OCI-LY3 (cell line): ENCODE measurements around the gene CDCA7.

ENCODE experiments used
- H2AFZ ChIP-seq: fragments of 200-600, 300-600 bp; shearing (Covaris generic); 2 replicates; pipeline ENCODE4 v1.6.0; 2014; ENCODE audit warnings: antibody characterized with exemption, low read depth, low read length
- H3K27ac ChIP-seq: fragments of 200-600, 300-600 bp; sonication (generic); 2 replicates; pipeline ENCODE4 v1.5.1; 2014; ENCODE audit warnings: mild to moderate bottlenecking, low read length, moderate library complexity, mixed read lengths
- H3K27me3 ChIP-seq: fragments of 200-600, 300-600 bp; sonication (generic); 2 replicates; pipeline ENCODE4 v1.6.1; 2014; ENCODE audit warnings: low read depth, low read length, mixed read lengths
- H3K36me3 ChIP-seq: fragments of 200-600, 300-600 bp; sonication (generic); replicated peaks from 2 replicates; pipeline ENCODE3; 2014; ENCODE audit warnings: low read depth, low read length, mixed read lengths
- H3K4me1 ChIP-seq: fragments of 300-600, 200-600 bp; sonication (generic); 2 replicates; pipeline ENCODE4 v1.6.1; 2014; ENCODE audit warnings: low read length, mixed read lengths
- H3K4me2 ChIP-seq: fragments of 200-600, 300-600 bp; sonication (generic); 2 replicates; pipeline ENCODE4 v1.6.1; 2014; ENCODE audit warnings: low read length, mixed read lengths
- H3K4me3 ChIP-seq: fragments of 300-600, 200-600 bp; sonication (generic); 2 replicates; pipeline ENCODE4 v1.5.1; 2014; ENCODE audit warnings: antibody characterized with exemption, mild to moderate bottlenecking, low read length, moderate library complexity
- H3K79me2 ChIP-seq: fragments of 300-600, 200-600 bp; shearing (Covaris generic); 2 replicates; pipeline ENCODE4 v1.6.1; 2014; ENCODE audit warnings: mild to moderate bottlenecking, low read length, mixed read lengths
- H3K9ac ChIP-seq: fragments of 300-600, 200-600 bp; shearing (Covaris generic); 2 replicates; pipeline ENCODE4 v1.6.0; 2014; ENCODE audit warnings: mild to moderate bottlenecking, low read length, moderate library complexity
- H3K9me3 ChIP-seq: fragments of 200-600, 300-600 bp; shearing (Covaris generic); 2 replicates; pipeline ENCODE4 v1.6.1; 2014; ENCODE audit warnings: low read length, mixed read lengths; ENCODE audit not compliant: insufficient read depth
- H4K20me1 ChIP-seq: fragments of 200-600, 300-600 bp; sonication (generic); 2 replicates; pipeline ENCODE4 v1.6.1; 2016; ENCODE audit warnings: low read length, mixed read lengths; ENCODE audit not compliant: insufficient read depth
- EZH2phosphoT487 ChIP-seq: fragments of 200-600 bp; shearing (Covaris generic); IDR thresholded peaks from 2 replicates; pipeline ENCODE4 v1.6.1; 2018; ENCODE audit warnings: antibody characterized with exemption, mixed run types, low read depth
- TF ChIP-seq, protein P1 (sequence below): fragments of 200-600, 300-600 bp; sonication (generic); IDR thresholded peaks from 2 replicates; pipeline ENCODE4 v1.5.1; 2014; ENCODE audit warnings: antibody characterized with exemption, low read length, low read depth

CDCA7 gene

GRCh38 chr2:173392731-173393130, 38.1 kb downstream of the CDCA7 start:
- H4K20me1 ChIP-seq: no peaks in the 10 kb centered on the region
- H3K9me3 ChIP-seq: no peaks in the 10 kb centered on the region
- no peak overlapping the region for H3K4me2 ChIP-seq
- H3K4me1 ChIP-seq: no peaks in the 10 kb centered on the region
- H3K4me3 ChIP-seq: no peak overlapping the region
- no peak overlapping the region for H2AFZ ChIP-seq
- no peaks in the 10 kb centered on the region for H3K36me3 ChIP-seq
- TF ChIP-seq, protein P1, sequence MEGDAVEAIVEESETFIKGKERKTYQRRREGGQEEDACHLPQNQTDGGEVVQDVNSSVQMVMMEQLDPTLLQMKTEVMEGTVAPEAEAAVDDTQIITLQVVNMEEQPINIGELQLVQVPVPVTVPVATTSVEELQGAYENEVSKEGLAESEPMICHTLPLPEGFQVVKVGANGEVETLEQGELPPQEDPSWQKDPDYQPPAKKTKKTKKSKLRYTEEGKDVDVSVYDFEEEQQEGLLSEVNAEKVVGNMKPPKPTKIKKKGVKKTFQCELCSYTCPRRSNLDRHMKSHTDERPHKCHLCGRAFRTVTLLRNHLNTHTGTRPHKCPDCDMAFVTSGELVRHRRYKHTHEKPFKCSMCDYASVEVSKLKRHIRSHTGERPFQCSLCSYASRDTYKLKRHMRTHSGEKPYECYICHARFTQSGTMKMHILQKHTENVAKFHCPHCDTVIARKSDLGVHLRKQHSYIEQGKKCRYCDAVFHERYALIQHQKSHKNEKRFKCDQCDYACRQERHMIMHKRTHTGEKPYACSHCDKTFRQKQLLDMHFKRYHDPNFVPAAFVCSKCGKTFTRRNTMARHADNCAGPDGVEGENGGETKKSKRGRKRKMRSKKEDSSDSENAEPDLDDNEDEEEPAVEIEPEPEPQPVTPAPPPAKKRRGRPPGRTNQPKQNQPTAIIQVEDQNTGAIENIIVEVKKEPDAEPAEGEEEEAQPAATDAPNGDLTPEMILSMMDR: no peak
- TF ChIP-seq EZH2phosphoT487: no peak
- no peak overlapping the region for H3K27ac ChIP-seq
- H3K27me3 ChIP-seq: no peaks in the 10 kb centered on the region
- no peak overlapping the region for H3K9ac ChIP-seq
- no peaks in the 10 kb centered on the region for H3K79me2 ChIP-seq

GRCh38 chr2:173393186-173393585, 38.5 kb downstream of the CDCA7 start:
- H3K79me2 ChIP-seq: no peaks in the 10 kb centered on the region
- H3K27me3 ChIP-seq: no peaks in the 10 kb centered on the region
- H2AFZ ChIP-seq: no peak overlapping the region
- H3K9me3 ChIP-seq: no peaks in the 10 kb centered on the region
- H3K36me3 ChIP-seq: no peaks in the 10 kb centered on the region
- H4K20me1 ChIP-seq: no peaks in the 10 kb centered on the region
- TF ChIP-seq, protein P1: no peak
- TF ChIP-seq EZH2phosphoT487: no peak
- H3K27ac ChIP-seq: no peak overlapping the region
- H3K4me2 ChIP-seq: no peak overlapping the region
- no peak overlapping the region for H3K9ac ChIP-seq
- no peaks in the 10 kb centered on the region for H3K4me1 ChIP-seq
- no peak overlapping the region for H3K4me3 ChIP-seq

GRCh38 chr2:173393636-173394035, 39.0 kb downstream of the CDCA7 start:
- H3K4me1 ChIP-seq: no peaks in the 10 kb centered on the region
- H3K36me3 ChIP-seq: no peaks in the 10 kb centered on the region
- TF ChIP-seq, protein P1: no peak
- no peak for TF ChIP-seq EZH2phosphoT487
- no peak overlapping the region for H2AFZ ChIP-seq
- H3K4me3 ChIP-seq: no peak overlapping the region
- no peaks in the 10 kb centered on the region for H4K20me1 ChIP-seq
- no peaks in the 10 kb centered on the region for H3K79me2 ChIP-seq
- H3K27ac ChIP-seq: no peak overlapping the region
- H3K9me3 ChIP-seq: no peaks in the 10 kb centered on the region
- H3K4me2 ChIP-seq: no peak overlapping the region
- H3K27me3 ChIP-seq: no peaks in the 10 kb centered on the region
- H3K9ac ChIP-seq: no peak overlapping the region

DNA sequence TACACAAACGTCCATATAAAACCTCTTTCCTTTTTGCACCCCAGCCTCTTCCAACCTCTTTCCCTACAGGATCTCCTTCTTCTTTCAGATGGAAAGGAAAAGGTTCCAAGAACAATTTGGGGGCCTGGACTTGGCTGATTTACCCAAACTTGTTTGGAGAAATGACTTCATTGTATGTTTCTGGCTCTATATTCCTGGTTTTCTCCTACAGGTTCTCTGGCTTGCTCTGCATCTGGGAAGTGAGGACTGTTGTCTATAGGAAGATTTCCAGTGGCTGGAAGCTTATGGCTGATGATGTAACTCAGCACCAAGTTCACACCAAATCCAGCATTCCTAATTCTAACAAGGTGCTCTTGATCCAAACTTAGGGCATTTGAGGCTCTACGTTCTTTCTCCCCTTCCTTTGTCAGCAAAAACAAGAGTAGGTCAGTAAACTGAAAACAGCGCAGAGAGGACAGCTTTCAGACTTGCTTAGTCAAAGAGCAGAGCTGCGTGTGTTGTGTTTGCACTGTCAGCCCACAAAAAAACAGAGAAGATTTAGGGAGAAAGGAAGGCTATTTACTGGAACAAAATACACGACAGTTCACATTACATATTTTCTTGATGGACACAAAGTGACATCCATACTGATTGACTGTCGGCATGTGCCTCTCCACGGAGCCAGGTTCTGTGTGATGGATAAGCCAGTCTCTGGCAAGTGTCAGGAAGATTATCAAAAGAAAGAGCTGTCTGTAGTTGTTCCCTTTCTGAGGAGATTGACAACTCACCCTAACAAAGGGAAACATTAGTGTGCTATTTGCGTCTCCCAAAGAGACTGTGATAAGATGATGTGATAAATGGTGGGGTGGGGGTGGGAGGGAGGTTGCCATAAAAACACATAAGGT, 39.7 kb downstream of the CDCA7 start:
- Histone ChIP-seq H2AFZ (no peak overlapping the region), H3K79me2 (no peaks in the 10 kb centered on the region), H3K4me1 (no peaks in the 10 kb centered on the region), H3K4me3 (no peak overlapping the region), H3K4me2 (no peak overlapping the region), H4K20me1 (no peaks in the 10 kb centered on the region), H3K36me3 (no peaks in the 10 kb centered on the region), H3K9me3 (no peaks in the 10 kb centered on the region), H3K27me3 (peaks cover 4% of the 10 kb centered on the region), H3K9ac (no peak overlapping the region), H3K27ac (no peak overlapping the region)
- no peak for TF ChIP-seq EZH2phosphoT487
- TF ChIP-seq, protein P1: no peak
